Stimulated activated naive B cell treated with anti-CD40 and anti-IgM and Interleukin-4, amounts not matched to agents 10 μg/mL and 1 μg/mL and 100 μg/mL, for 72 hours (primary cell): ENCODE results near the gene CTRB1.
"Not testable (repeated sequence)": the region's sequence is repeated elsewhere in the genome, so short reads cannot be mapped to it uniquely, and the experiment has no call there.

Experiments used
- ATAC-seq, 2 donors: fragments of 150-1000 bp; cut with Tn5 transposase; replicated peaks; 2 replicates each; pipeline ENCODE4 v1.10.0; 2021; ENCODE audit warnings: moderate library complexity in 1 of 2
- DNase-seq: peaks from one replicate; pipeline ENCODE4 v3.0.0; 2021
- H3K27ac Mint-ChIP-seq: one replicate; pipeline ENCODE4 v1.8.0; 2022; ENCODE audit warnings: mild to moderate bottlenecking, mixed read lengths
- H3K27me3 Mint-ChIP-seq, 2 donors: one replicate each; pipeline ENCODE4 v1.8.0; 2022; ENCODE audit warnings: mixed read lengths in 2 of 2
- H3K36me3 Mint-ChIP-seq, 2 donors: one replicate each; pipeline ENCODE4 v1.8.0; 2022; ENCODE audit warnings: mixed read lengths in 2 of 2, mild to moderate bottlenecking in 1 of 2
- H3K4me1 Mint-ChIP-seq, 2 donors: one replicate each; pipeline ENCODE4 v1.8.0; 2022; ENCODE audit warnings: mixed read lengths in 2 of 2, mild to moderate bottlenecking in 1 of 2
- H3K4me3 Mint-ChIP-seq, 2 donors: one replicate each; pipeline ENCODE4 v1.8.0; 2022; ENCODE audit warnings: mild to moderate bottlenecking in 2 of 2, mixed read lengths in 2 of 2, moderate library complexity in 1 of 2
- H3K9me3 Mint-ChIP-seq, 2 donors: one replicate each; pipeline ENCODE4 v1.8.0; 2022; ENCODE audit warnings: mixed read lengths in 2 of 2, mild to moderate bottlenecking in 1 of 2

CTRB1 gene

DNA sequence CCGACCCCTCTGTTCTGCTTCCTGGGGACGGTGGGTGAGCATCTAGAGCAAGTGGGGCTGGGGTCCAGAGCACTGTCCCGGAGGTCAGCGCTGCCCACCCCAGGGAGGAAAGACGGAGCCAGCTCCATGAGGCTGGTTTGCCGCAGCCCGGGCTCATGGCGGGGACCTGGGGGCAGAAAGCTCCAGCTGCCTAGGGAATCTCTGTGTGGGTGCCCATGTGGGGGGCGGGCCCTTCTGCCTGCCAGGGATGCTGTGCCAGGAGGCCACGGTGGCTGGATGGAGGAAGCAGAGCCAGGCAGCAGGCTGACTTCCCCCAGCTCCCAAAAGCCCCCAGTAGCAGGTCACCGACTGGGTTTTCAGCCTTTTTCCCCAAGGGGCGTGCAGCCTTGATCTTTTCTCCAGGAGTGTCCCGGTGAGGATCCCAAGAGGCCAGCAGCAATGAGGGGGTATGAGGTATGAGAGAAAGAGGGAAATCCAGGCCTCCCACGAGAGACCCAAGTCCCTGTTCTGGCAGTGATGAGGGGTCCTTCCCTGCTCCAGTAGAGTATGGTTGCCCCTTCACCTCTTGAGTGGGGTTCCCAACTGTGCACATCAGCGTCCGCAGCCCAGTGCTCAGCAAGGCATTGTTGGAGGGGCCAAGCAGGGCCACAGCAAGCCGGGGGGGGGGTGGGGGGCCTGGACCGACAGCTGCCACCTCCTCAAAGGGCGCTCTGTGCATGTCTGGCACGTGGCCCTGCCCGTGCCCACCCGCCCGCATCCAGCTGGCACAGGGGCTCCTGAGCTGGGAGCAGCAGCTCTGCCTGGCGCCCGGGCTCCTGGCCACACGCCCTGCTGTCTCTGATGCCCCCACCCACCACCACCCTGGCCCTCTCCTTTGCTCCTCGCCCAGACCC, 48.2 kb downstream of the CTRB1 start:
- DNase-seq (no peak), ATAC-seq (no peak)
- Mint-ChIP-seq H3K36me3 (no peaks in the 10 kb centered on the region), H3K9me3 (no peaks in the 10 kb centered on the region), H3K4me1 (peaks cover 8 to 18% of the 10 kb centered on the region in 2 donors), H3K27ac (no peak overlapping the region), H3K27me3 (peaks cover 52 to 57% of the 10 kb centered on the region in 2 donors), H3K4me3 (peak overlapping the region; percentile 76 to 79)

DNA sequence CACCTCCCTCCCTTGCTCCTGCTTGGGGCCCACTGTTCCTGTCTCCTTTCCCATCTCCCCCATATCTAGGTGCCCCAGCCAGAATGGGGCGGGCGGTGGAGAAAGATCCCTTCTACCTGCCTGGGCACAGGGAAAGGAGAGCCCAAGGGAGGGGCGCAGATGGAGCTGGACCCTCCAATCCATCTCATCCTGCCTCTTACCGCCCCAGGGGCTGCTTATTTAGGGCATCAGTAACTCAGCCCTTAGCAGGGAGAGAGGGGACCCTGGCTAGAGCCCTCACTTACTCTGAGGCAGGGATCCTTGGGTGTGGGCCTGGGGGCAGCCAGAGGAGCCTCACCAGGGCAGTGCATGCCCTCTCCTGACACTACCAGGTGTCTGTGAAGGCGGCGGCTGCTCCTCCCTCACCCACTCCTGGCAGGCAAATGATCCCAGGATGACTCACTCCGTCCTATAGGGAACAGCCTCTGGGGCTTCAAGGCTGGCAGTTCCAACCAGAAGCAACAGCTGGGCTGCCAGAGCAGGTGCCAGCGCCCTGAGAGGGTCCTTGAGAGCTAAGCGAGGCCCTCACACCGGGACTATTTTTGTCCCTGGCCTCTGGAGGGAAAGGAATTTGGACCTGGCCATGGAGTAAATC, 49.0 kb downstream of the CTRB1 start:
- peaks cover 10 to 18% of the 10 kb centered on the region in 2 donors for H3K4me1 Mint-ChIP-seq
- ATAC-seq (no peak), DNase-seq (no peak)
- no peak overlapping the region for H3K27ac Mint-ChIP-seq
- H3K9me3 Mint-ChIP-seq = no peaks in the 10 kb centered on the region
- H3K27me3 Mint-ChIP-seq = peaks cover 49 to 53% of the 10 kb centered on the region in 2 donors
- no peaks in the 10 kb centered on the region for H3K36me3 Mint-ChIP-seq
- no peak overlapping the region for H3K4me3 Mint-ChIP-seq

DNA sequence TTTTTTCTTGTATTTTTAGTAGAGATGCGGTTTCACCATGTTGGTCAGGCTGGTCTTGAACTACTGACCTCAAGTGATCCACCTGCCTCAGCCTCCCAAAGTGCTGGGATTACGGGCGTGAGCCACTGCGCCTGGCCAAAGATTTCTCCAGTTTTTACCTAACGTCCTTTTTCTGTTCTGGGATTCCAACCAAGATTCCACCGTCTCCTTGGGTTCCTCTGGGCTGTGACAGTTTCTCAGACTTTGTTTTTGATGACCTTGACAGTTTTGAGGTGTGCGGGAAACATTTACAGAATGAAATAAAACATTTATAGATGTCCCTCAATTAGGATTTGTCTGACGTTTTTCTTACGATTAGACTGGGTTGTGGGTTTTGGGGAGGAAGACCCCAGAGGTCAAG, 50.6 kb downstream of the CTRB1 start:
- H3K9me3 Mint-ChIP-seq, ATAC-seq, H3K36me3 Mint-ChIP-seq, DNase-seq, H3K4me3 Mint-ChIP-seq, H3K27ac Mint-ChIP-seq: not testable (repeated sequence)
- Mint-ChIP-seq H3K4me1 (peaks cover 10 to 16% of the 10 kb centered on the region in 2 donors), H3K27me3 (peaks cover 41 to 53% of the 10 kb centered on the region in 2 donors)

DNA sequence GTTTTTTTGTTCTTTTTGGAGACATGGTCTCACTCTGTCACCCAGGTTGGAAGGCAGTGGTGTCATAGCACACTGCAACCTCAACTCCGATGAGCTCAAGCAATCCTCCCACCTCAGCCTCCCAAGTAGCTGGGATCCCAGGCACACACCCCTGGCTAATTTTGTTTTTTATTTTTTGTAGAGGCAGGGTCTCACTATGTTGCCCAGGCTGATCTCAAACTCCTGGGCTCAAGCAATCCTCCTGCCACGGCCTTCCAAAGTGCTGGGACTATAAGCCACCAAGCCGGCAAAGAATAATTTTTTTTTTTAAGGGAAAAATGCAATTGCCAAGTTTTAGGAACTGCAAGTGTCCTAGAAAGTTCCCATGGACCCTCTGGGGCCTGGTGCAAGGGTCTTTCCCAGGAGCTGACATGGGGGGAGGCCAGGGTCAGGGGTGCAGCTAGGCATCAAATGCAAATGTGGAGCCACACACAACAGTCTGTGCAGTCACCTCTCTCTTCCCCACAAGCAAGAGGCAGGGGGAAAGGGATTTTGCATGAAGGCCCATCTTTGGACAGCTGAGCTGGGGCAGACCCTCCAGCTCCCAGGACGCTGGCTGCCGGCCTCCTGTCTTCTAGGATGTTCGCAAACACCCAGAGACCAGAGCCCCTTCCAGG, 52.8 kb downstream of the CTRB1 start:
- ATAC-seq (peak in 1 of 2 donors; percentile 38), DNase-seq (no peak)
- no peaks in the 10 kb centered on the region for H3K9me3 Mint-ChIP-seq
- H3K4me3 Mint-ChIP-seq = no peak overlapping the region
- no peaks in the 10 kb centered on the region for H3K36me3 Mint-ChIP-seq
- no peak overlapping the region for H3K27ac Mint-ChIP-seq
- H3K4me1 Mint-ChIP-seq = peaks cover 1 to 2% of the 10 kb centered on the region in 2 donors
- H3K27me3 Mint-ChIP-seq = peaks cover 34 to 51% of the 10 kb centered on the region in 2 donors

GRCh38 chr16:75272097-75272551, 53.3 kb downstream of the CTRB1 start:
- no peak overlapping the region for H3K4me3 Mint-ChIP-seq
- H3K27ac Mint-ChIP-seq = no peak overlapping the region
- H3K4me1 Mint-ChIP-seq = peaks cover 0 to 2% of the 10 kb centered on the region in 2 donors
- no peaks in the 10 kb centered on the region for H3K9me3 Mint-ChIP-seq
- no peak for DNase-seq
- no peaks in the 10 kb centered on the region for H3K36me3 Mint-ChIP-seq
- H3K27me3 Mint-ChIP-seq = peaks cover 29 to 48% of the 10 kb centered on the region in 2 donors
- ATAC-seq = peak; percentile 14 to 54

DNA sequence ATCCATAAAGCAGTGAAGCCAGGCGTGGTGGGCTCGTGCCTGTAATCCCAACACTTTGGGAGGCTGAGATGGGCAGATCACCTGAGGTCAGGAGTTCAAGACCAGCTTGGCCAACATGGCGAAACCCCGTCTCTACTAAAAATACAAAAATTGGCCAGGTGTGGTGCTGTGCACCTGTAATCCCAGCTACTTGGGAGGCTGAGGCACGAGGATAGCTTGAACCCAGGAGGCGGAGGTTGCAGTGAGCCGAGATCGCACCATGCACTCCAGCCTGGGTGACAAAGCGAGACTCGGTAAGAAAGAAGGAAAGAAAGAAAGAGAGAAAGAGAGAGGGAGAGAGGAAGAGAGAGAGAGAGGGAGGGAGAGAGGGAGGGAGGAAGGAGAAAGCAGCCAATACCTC, 53.8 kb downstream of the CTRB1 start:
- not testable (repeated sequence) for ATAC-seq, H3K4me1 Mint-ChIP-seq

DNA sequence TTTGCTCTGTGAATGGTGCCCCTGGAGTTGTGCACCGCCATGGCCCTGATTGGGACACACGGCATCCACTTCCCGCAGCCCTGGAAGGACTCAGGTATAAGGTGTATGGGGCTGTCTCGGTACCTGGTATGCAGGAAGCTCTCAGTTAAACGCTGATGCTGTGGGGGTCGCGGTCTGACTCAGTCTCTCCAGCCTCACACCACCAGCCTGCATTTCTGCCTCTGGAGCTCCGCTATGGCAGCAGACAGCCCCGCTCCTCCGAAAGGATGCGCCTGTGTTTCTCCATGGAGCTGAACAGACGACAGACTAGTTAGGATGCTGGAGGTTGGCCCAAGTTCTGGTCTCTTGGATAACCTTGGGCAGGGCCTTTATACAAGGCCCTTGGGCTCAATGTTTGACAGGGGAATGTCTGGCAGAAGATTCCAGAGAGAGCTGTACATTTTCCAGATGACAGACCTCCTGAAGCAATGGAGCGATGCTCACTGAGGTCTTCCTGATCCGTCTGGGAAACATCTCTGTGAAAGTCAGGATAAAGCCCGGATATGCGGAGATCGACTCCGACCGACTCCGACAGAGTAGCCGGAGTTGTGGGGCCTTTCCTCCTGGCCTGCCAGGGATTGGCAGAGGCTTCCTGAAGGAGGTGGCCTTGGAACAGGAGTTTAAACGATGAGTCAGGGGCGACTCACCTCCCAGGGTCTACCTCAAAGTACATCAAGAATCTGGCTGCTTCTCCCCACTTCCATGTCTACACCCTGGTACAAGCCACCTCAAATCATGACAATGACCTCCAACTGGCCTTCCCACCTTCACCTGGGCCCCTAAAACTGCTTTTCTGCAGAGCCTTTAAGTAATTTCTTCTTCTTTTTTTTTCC, 54.5 kb downstream of the CTRB1 start:
- ATAC-seq (no peak), DNase-seq (no peak)
- Mint-ChIP-seq H3K4me1 (peaks cover 0 to 2% of the 10 kb centered on the region in 2 donors), H3K27ac (no peak overlapping the region), H3K36me3 (peaks cover 3 to 7% of the 10 kb centered on the region in 2 donors), H3K27me3 (peaks cover 34 to 57% of the 10 kb centered on the region in 2 donors), H3K4me3 (no peak overlapping the region), H3K9me3 (peaks cover 0 to 6% of the 10 kb centered on the region in 2 donors)

More for the DNA sequence above, 53.8 kb downstream of the CTRB1 start:
- H3K36me3 Mint-ChIP-seq, H3K4me3 Mint-ChIP-seq, H3K9me3 Mint-ChIP-seq, H3K27ac Mint-ChIP-seq, DNase-seq: not testable (repeated sequence)
- peaks cover 32 to 53% of the 10 kb centered on the region in 2 donors for H3K27me3 Mint-ChIP-seq
